ENCODE data around the gene SLC22A25. TPM values are rescaled to one million over a fixed set of nuclear protein-coding genes. Genes with fewer than 3 reads are reported as not detected.
"Not testable (repeated sequence)": the region's sequence is repeated elsewhere in the genome, so short reads cannot be mapped to it uniquely, and the experiment has no call there.

SLC22A25 gene
- polyA plus RNA-seq, 3 donors from 2014 or later, result not detected

GRCh38 chr11:63246045-63246444, 2.6 kb upstream of the SLC22A25 start:
- H3K27me3 Mint-ChIP-seq (ENCODE audit: low read depth in 3 of 3), result peaks cover 5 to 20% (median 7%) of the 10 kb centered on the region in 3 donors
- no peaks in the 10 kb centered on the region for H3K4me1 Mint-ChIP-seq
- no peaks in the 10 kb centered on the region for H3K36me3 Mint-ChIP-seq
- H3K4me3 Mint-ChIP-seq, result no peak overlapping the region
- DNase-seq, result no peak
- H3K27ac Mint-ChIP-seq, result no peak overlapping the region
- no peaks in the 10 kb centered on the region for H3K9me3 Mint-ChIP-seq

GRCh38 chr11:63244862-63245261, 1.5 kb upstream of the SLC22A25 start:
- Mint-ChIP-seq H3K9me3 (no peaks in the 10 kb centered on the region), H3K36me3 (no peaks in the 10 kb centered on the region), H3K4me3 (no peak overlapping the region), H3K4me1 (no peaks in the 10 kb centered on the region), H3K27me3 (ENCODE audit: low read depth in 3 of 3) (peaks cover 5 to 20% (median 7%) of the 10 kb centered on the region in 3 donors), H3K27ac (no peak overlapping the region)
- DNase-seq, result no peak

GRCh38 chr11:63242089-63242781, 1.2 kb downstream of the SLC22A25 start:
- Mint-ChIP-seq H3K27ac (no peak overlapping the region), H3K4me3 (no peak overlapping the region), H3K36me3 (no peaks in the 10 kb centered on the region), H3K4me1 (no peaks in the 10 kb centered on the region), H3K27me3 (ENCODE audit: low read depth in 3 of 3) (peaks cover 1 to 15% (median 7%) of the 10 kb centered on the region in 3 donors), H3K9me3 (no peaks in the 10 kb centered on the region)
- DNase-seq, result no peak

- Mint-ChIP-seq H3K27ac (no peak overlapping the region), H3K27me3 (ENCODE audit: low read depth in 3 of 3) (peaks cover 3 to 21% (median 5%) of the 10 kb centered on the region in 3 donors), H3K4me1 (no peaks in the 10 kb centered on the region), H3K4me3 (no peak overlapping the region), H3K36me3 (peaks cover 0 to 3% (median 0%) of the 10 kb centered on the region in 3 donors), H3K9me3 (peaks cover 0 to 3% (median 0%) of the 10 kb centered on the region in 6 donors)
- no peak for DNase-seq
Observed at GRCh38 chr11:63240791-63241379, 2.5 kb downstream of the SLC22A25 start.

- Mint-ChIP-seq H3K9me3 (peaks cover 0 to 3% (median 0%) of the 10 kb centered on the region in 6 donors), H3K27me3 (ENCODE audit: low read depth in 3 of 3) (peaks cover 3 to 24% (median 3%) of the 10 kb centered on the region in 3 donors), H3K4me1 (no peaks in the 10 kb centered on the region), H3K36me3 (peaks cover 0 to 3% (median 0%) of the 10 kb centered on the region in 3 donors), H3K27ac (no peak overlapping the region), H3K4me3 (no peak overlapping the region)
- DNase-seq, result no peak
Observed at GRCh38 chr11:63240098-63240497, 3.3 kb downstream of the SLC22A25 start.

GRCh38 chr11:63239254-63239653, 4.1 kb downstream of the SLC22A25 start:
- Mint-ChIP-seq H3K27ac (no peak overlapping the region), H3K36me3 (peaks cover 0 to 3% (median 0%) of the 10 kb centered on the region in 3 donors), H3K4me3 (no peak overlapping the region), H3K4me1 (no peaks in the 10 kb centered on the region), H3K27me3 (ENCODE audit: low read depth in 3 of 3) (peaks cover 3 to 29% (median 7%) of the 10 kb centered on the region in 3 donors), H3K9me3 (peaks cover 0 to 3% (median 0%) of the 10 kb centered on the region in 6 donors)
- DNase-seq, result no peak

- Mint-ChIP-seq H3K27ac (no peak overlapping the region), H3K4me1 (no peaks in the 10 kb centered on the region)
Observed at GRCh38 chr11:63237413-63237812, 6.0 kb downstream of the SLC22A25 start.

GRCh38 chr11:63235471-63236461, 7.6 kb downstream of the SLC22A25 start:
- H3K27ac Mint-ChIP-seq, H3K36me3 Mint-ChIP-seq, H3K9me3 Mint-ChIP-seq, H3K4me3 Mint-ChIP-seq, H3K4me1 Mint-ChIP-seq, DNase-seq: not testable (repeated sequence)
- peaks cover 9 to 23% (median 11%) of the 10 kb centered on the region in 3 donors for H3K27me3 Mint-ChIP-seq (ENCODE audit: low read depth in 3 of 3)

More at GRCh38 chr11:63237413-63237812, 6.0 kb downstream of the SLC22A25 start:
- H3K36me3 Mint-ChIP-seq, result peaks cover 0 to 3% (median 0%) of the 10 kb centered on the region in 3 donors
- H3K4me3 Mint-ChIP-seq, result no peak overlapping the region
- DNase-seq, result no peak
- peaks cover 3 to 22% (median 11%) of the 10 kb centered on the region in 3 donors for H3K27me3 Mint-ChIP-seq (ENCODE audit: low read depth in 3 of 3)
- peaks cover 0 to 3% (median 0%) of the 10 kb centered on the region in 6 donors for H3K9me3 Mint-ChIP-seq

- Mint-ChIP-seq H3K9me3 (peaks cover 0 to 2% (median 0%) of the 10 kb centered on the region in 6 donors), H3K36me3 (no peaks in the 10 kb centered on the region), H3K4me3 (no peak overlapping the region), H3K4me1 (no peaks in the 10 kb centered on the region), H3K27ac (no peak overlapping the region), H3K27me3 (ENCODE audit: low read depth in 3 of 3) (peaks cover 7 to 18% (median 11%) of the 10 kb centered on the region in 3 donors)
- DNase-seq, result no peak
Observed at GRCh38 chr11:63229815-63230214, 13.6 kb downstream of the SLC22A25 start.

- no peak overlapping the region for H3K27ac Mint-ChIP-seq
- no peaks in the 10 kb centered on the region for H3K4me1 Mint-ChIP-seq
- H3K27me3 Mint-ChIP-seq (ENCODE audit: low read depth in 3 of 3), result peaks cover 7 to 12% (median 9%) of the 10 kb centered on the region in 3 donors
- no peak overlapping the region for H3K4me3 Mint-ChIP-seq
- no peak for DNase-seq
- H3K36me3 Mint-ChIP-seq, result no peaks in the 10 kb centered on the region
- peaks cover 0 to 2% (median 0%) of the 10 kb centered on the region in 6 donors for H3K9me3 Mint-ChIP-seq
Observed at GRCh38 chr11:63227521-63228107, 15.8 kb downstream of the SLC22A25 start.

GRCh38 chr11:63226488-63227114, 16.8 kb downstream of the SLC22A25 start:
- no peak for DNase-seq
- H3K27me3 Mint-ChIP-seq (ENCODE audit: low read depth in 3 of 3), result peaks cover 4 to 12% (median 11%) of the 10 kb centered on the region in 3 donors

GRCh38 chr11:63214093-63214492, 29.3 kb downstream of the SLC22A25 start:
- H3K36me3 Mint-ChIP-seq, result no peaks in the 10 kb centered on the region
- H3K27me3 Mint-ChIP-seq (ENCODE audit: low read depth in 3 of 3), result peaks cover 2 to 16% (median 3%) of the 10 kb centered on the region in 3 donors
- no peak for DNase-seq
- no peaks in the 10 kb centered on the region for H3K9me3 Mint-ChIP-seq
- no peak overlapping the region for H3K27ac Mint-ChIP-seq
- no peaks in the 10 kb centered on the region for H3K4me1 Mint-ChIP-seq
- no peak overlapping the region for H3K4me3 Mint-ChIP-seq

More at GRCh38 chr11:63226488-63227114, 16.8 kb downstream of the SLC22A25 start:
- Mint-ChIP-seq H3K9me3 (peaks cover 0 to 2% (median 0%) of the 10 kb centered on the region in 6 donors), H3K36me3 (no peaks in the 10 kb centered on the region), H3K4me3 (no peak overlapping the region), H3K27ac (no peak overlapping the region), H3K4me1 (no peaks in the 10 kb centered on the region)

GRCh38 chr11:63212742-63213141, 30.7 kb downstream of the SLC22A25 start:
- Mint-ChIP-seq H3K4me1 (no peaks in the 10 kb centered on the region), H3K27ac (no peak overlapping the region), H3K36me3 (no peaks in the 10 kb centered on the region), H3K27me3 (ENCODE audit: low read depth in 3 of 3) (peaks cover 3 to 18% (median 4%) of the 10 kb centered on the region in 3 donors), H3K4me3 (no peak overlapping the region), H3K9me3 (no peaks in the 10 kb centered on the region)
- DNase-seq, result peak; percentile 2 to 17 (median 6)

Measured in immature natural killer cell (primary cell).